GM10266 (cell line): ENCODE measurements around the gene RTBDN.
A peak's percentile ranks its signal among the peaks of the same experiment; 100 is the strongest.
"Not testable (repeated sequence)": the region's sequence is repeated elsewhere in the genome, so short reads cannot be mapped to it uniquely, and the experiment has no call there.

ENCODE experiments used
- DNase-seq: peaks from one replicate; pipeline ENCODE4 v3.0.0; 2012; ENCODE audit errors: extremely low spot score
- TF ChIP-seq, protein P1 (sequence below): IDR thresholded peaks from 2 replicates; pipeline ENCODE4 v1.5.1; 2012; ENCODE audit warnings: mild to moderate bottlenecking, low read depth; ENCODE audit not compliant: control insufficient read depth, insufficient read depth; ENCODE audit errors: missing control alignments

RTBDN gene

DNA sequence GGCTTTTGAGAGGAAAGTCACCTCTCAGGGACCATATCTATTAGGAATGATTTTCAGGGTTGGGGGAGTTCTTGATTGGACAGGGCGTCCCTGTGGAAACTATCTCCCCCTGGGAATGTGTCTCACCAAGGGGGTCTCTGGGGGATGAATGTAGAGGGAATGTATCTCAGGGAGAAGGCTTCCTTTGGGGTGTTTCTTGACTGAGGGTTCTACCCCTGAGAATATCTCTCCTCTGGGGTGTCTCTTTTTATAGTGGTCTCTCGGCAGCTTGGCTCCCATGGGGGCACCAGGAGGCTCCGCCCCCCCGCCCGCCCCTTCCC, 1.0 kb downstream of the RTBDN start:
- DNase-seq: no peak
- TF ChIP-seq, protein P1, sequence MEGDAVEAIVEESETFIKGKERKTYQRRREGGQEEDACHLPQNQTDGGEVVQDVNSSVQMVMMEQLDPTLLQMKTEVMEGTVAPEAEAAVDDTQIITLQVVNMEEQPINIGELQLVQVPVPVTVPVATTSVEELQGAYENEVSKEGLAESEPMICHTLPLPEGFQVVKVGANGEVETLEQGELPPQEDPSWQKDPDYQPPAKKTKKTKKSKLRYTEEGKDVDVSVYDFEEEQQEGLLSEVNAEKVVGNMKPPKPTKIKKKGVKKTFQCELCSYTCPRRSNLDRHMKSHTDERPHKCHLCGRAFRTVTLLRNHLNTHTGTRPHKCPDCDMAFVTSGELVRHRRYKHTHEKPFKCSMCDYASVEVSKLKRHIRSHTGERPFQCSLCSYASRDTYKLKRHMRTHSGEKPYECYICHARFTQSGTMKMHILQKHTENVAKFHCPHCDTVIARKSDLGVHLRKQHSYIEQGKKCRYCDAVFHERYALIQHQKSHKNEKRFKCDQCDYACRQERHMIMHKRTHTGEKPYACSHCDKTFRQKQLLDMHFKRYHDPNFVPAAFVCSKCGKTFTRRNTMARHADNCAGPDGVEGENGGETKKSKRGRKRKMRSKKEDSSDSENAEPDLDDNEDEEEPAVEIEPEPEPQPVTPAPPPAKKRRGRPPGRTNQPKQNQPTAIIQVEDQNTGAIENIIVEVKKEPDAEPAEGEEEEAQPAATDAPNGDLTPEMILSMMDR: no peak

DNA sequence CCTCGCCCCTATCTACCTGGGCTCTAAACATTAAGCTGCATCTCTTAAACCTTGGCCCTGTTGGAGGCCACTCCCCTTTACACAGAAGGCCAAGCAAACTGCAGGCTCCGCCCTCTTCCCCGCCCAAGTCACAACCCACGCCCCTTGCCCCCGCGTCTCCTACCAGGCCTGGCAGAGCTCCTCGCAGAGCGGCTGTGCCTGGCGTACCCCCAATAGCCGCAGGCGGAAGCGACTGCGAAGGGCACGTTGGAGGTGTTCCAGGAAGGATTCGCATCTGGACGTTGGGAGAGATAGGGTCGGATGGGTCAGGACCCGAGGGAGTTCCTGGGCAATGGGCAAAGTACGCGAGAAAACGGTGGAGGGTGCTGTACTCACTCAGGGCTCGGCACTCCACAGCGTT, 5.9 kb downstream of the RTBDN start:
- TF ChIP-seq, protein P1: no peak
- no peak for DNase-seq

- TF ChIP-seq, protein P1: peak; percentile 41
Measured at GRCh38 chr19:12825254-12826131, 8.9 kb downstream of the RTBDN start.

DNA sequence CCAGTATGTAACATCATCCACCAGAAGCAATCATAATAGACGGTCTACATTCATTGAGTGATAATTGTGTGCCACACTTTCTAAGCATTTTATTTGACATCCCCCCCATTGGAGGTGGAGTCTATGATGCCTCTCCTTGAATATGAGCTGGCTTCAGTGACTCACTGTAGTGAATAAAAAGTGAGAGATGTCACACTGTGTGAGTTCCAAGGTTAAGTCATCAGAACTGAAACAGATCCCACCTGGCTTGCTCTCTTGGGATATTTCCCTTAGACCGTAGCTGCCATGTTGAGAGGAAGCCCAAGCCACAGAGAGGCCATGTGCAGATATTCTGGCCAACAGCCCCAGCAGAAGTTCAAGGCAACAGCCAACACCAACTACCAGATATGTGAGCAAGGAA, 12.6 kb downstream of the RTBDN start:
- TF ChIP-seq, protein P1: no peak
- no peak for DNase-seq

More at GRCh38 chr19:12825254-12826131, 8.9 kb downstream of the RTBDN start:
- DNase-seq: no peak

DNA sequence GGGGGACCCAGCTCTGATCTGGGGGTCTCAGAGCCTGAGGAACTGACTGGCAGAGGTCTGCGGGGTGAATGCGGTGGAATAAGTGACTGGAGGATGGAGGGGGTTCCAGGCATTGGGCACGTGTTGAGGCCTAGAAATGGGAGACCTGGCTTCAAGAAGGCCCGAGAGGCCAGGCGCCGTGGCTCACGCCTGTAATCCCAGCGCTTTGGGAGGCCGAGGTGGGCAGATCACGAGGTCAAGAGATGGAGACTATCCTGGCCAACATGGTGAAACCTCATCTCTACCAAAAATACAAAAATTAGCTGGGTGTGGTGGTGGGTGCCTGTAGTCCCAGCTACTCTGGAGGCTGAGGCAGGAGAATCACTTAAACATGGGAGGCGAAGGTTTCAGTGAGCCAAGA, 16.6 kb downstream of the RTBDN start:
- not testable (repeated sequence) for DNase-seq

DNA sequence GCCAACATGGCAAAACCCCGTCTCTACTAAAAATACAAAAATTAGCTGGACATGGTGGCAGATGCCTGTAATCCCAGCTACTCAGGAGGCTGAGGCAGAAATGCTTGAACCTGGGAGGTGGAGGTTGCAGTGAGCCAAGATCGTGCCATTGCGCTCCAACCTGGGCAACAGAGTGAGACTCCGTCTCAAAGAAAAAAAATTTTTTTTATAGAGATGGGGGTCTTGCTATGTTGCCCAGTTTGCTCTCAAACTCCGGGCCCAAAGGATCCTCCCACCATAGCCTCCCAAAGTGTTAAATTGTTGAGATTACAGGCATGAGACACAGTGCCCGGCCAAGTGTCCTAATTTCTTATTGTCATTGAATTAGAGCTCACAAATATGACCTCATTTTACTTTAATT, 17.2 kb downstream of the RTBDN start:
- DNase-seq: not testable (repeated sequence)

- TF ChIP-seq, protein P1: no peak
- no peak for DNase-seq
Measured at GRCh38 chr19:12815088-12815487, 19.3 kb downstream of the RTBDN start.

GRCh38 chr19:12806242-12807081, 27.9 kb downstream of the RTBDN start, which contains the start of gene RNASEH2A:
TSS of gene RNASEH2A (plus strand) at chr19:12806584. CDS start at chr19:12806674, 90 bp downstream.
- TF ChIP-seq, protein P1: no peak
- peak; percentile 97 for DNase-seq
